ENCODE data around the gene USP13.

USP13 gene

GRCh38 chr3:179806177-179806576, 153.3 kb downstream of the USP13 start:
- no peak for DNase-seq

- DNase-seq: no peak
Measured at GRCh38 chr3:179807588-179807987, 154.7 kb downstream of the USP13 start.

GRCh38 chr3:179809639-179810038, 156.8 kb downstream of the USP13 start:
- DNase-seq: no peak

GRCh38 chr3:179811321-179812095, 158.7 kb downstream of the USP13 start:
- DNase-seq: no peak

- DNase-seq: no peak
Measured at GRCh38 chr3:179812096-179812382, 159.2 kb downstream of the USP13 start.

- no peak for DNase-seq
Measured at GRCh38 chr3:179819379-179819778, 166.5 kb downstream of the USP13 start.

- no peak for DNase-seq
Measured at GRCh38 chr3:179822296-179822695, 169.5 kb downstream of the USP13 start.

GRCh38 chr3:179825527-179826246, 172.8 kb downstream of the USP13 start:
- DNase-seq: no peak

- no peak for DNase-seq
Measured at GRCh38 chr3:179826247-179826637, 173.4 kb downstream of the USP13 start.

- no peak for DNase-seq
Measured at GRCh38 chr3:179828738-179829137, 175.9 kb downstream of the USP13 start.

- DNase-seq: no peak
Measured at GRCh38 chr3:179829401-179829800, 176.6 kb downstream of the USP13 start.

GRCh38 chr3:179832333-179832854, 179.6 kb downstream of the USP13 start:
- DNase-seq: no peak

- DNase-seq: no peak
Measured at GRCh38 chr3:179833294-179833693, 180.5 kb downstream of the USP13 start.

- no peak for DNase-seq
Measured at GRCh38 chr3:179837374-179837773, 184.5 kb downstream of the USP13 start.
